B cell (primary cell): Measurements from ENCODE around the gene PTPRN2.

Source experiments
- CTCF ChIP-seq: fragments of 200-600 bp; IDR thresholded peaks from one replicate; pipeline ENCODE4 v1.8.0; 2022; ENCODE audit warnings: antibody characterized with exemption, mild to moderate bottlenecking
- EZH2 ChIP-seq: IDR thresholded peaks from 2 replicates; pipeline ENCODE4 v1.6.1; 2012; ENCODE audit warnings: borderline replicate concordance, low read depth, mild to moderate bottlenecking, moderate library complexity, low read length; ENCODE audit not compliant: insufficient read depth, poor library complexity, severe bottlenecking

DNA sequence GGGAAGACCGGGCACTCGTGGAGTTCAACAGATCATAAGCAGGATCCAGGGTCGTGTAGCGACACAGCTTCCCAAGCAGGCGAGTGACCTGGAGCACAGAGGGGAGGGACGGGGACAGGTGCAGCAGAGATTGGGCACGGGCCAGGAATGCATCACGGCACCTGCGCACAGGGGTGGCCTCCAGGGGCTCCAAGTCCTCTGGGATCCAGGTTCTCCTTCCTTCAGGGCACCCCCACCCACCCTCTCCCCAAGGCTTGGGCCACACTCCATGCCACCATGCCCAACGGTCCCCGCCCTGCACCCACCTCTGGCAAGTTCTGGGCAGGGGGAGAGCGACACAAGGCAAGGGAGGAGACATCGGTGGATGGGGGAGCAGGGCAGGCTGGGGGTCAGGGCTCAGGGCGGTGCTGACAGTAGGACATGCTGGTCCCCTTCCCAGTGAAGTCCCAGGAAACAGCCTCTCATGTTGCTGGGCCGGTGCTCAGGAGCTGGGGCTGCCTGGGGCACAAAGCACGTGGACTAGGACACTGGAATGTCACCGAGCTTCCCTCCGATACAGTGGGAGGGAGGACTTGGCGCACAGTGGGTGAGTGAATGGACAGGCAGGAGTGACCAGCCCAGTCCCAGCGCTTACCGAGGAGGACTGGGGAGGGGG is 597.3 kb downstream of the PTPRN2 start:
- no peak for TF ChIP-seq EZH2
- no peak for TF ChIP-seq CTCF
